H9 (cell line): Measurements from ENCODE around the gene VCP. TPM values are rescaled to one million over a fixed set of nuclear protein-coding genes. Genes with fewer than 3 reads are reported as not detected.

Experiments
- DNase-seq: peaks from one replicate; pipeline ENCODE4 v3.0.0-alpha.2; 2017
- H2AFZ ChIP-seq: one replicate; pipeline ENCODE4 v1.6.1; 2013; ENCODE audit warnings: mild to moderate bottlenecking, low read length, control low read depth, moderate library complexity
- H2AK5ac ChIP-seq: 2 replicates; pipeline ENCODE4 v1.6.1; 2013; ENCODE audit warnings: low read length, control low read depth, mixed read lengths; ENCODE audit not compliant: insufficient read length
- H2BK120ac ChIP-seq: one replicate; pipeline ENCODE4 v1.6.1; 2013; ENCODE audit warnings: low read depth, mild to moderate bottlenecking, low read length, control low read depth, inconsistent platforms; ENCODE audit not compliant: poor library complexity, severe bottlenecking
- H2BK12ac ChIP-seq: 2 replicates; pipeline ENCODE4 v1.6.1; 2013; ENCODE audit warnings: low read length, control low read depth, mixed read lengths, low read depth; ENCODE audit not compliant: insufficient read length
- H2BK15ac ChIP-seq: 2 replicates; pipeline ENCODE4 v1.6.1; 2013; ENCODE audit warnings: low read depth, low read length, control low read depth
- H2BK20ac ChIP-seq: one replicate; pipeline ENCODE4 v1.6.1; 2013; ENCODE audit warnings: low read depth, mild to moderate bottlenecking, low read length, control low read depth, inconsistent platforms; ENCODE audit not compliant: poor library complexity, severe bottlenecking
- H2BK5ac ChIP-seq: 2 replicates; pipeline ENCODE4 v1.6.1; 2013; ENCODE audit warnings: low read length, control low read depth, mixed read lengths; ENCODE audit not compliant: insufficient read length
- H3K14ac ChIP-seq: 2 replicates; pipeline ENCODE4 v1.6.1; 2013; ENCODE audit warnings: low read length, control low read depth; ENCODE audit not compliant: insufficient read depth
- H3K18ac ChIP-seq: 2 replicates; pipeline ENCODE4 v1.6.1; 2013; ENCODE audit warnings: low read depth, mild to moderate bottlenecking, mixed read lengths, low read length, control low read depth; ENCODE audit not compliant: insufficient read length
- H3K23ac ChIP-seq: 2 replicates; pipeline ENCODE4 v1.6.1; 2013; ENCODE audit warnings: low read length, control low read depth, mixed read lengths, low read depth; ENCODE audit not compliant: insufficient read length
- H3K23me2 ChIP-seq: 2 replicates; pipeline ENCODE4 v1.6.1; 2013; ENCODE audit warnings: low read depth, mild to moderate bottlenecking, mixed read lengths, low read length, control low read depth; ENCODE audit not compliant: insufficient read length, poor library complexity, severe bottlenecking
- H3K27ac ChIP-seq: 2 replicates; pipeline ENCODE4 v1.5.1; 2013; ENCODE audit warnings: low read length, control low read depth, mixed read lengths, low read depth; ENCODE audit not compliant: insufficient read length
- H3K27me3 ChIP-seq: 2 replicates; pipeline ENCODE4 v1.6.1; 2013; ENCODE audit warnings: low read length, control low read depth, inconsistent platforms; ENCODE audit not compliant: insufficient read depth
- H3K4ac ChIP-seq: 2 replicates; pipeline ENCODE4 v1.6.1; 2013; ENCODE audit warnings: low read depth, mild to moderate bottlenecking, control low read depth, inconsistent platforms, low read length, moderate library complexity
- H3K4me1 ChIP-seq: 2 replicates; pipeline ENCODE4 v1.6.1; 2013; ENCODE audit warnings: low read length, control low read depth, inconsistent platforms; ENCODE audit not compliant: insufficient read depth
- H3K4me2 ChIP-seq: 2 replicates; pipeline ENCODE4 v1.6.1; 2013; ENCODE audit warnings: low read length, control low read depth, mixed read lengths; ENCODE audit not compliant: insufficient read length, insufficient read depth
- H3K56ac ChIP-seq: 2 replicates; pipeline ENCODE4 v1.6.1; 2013; ENCODE audit warnings: low read depth, mild to moderate bottlenecking, mixed read lengths, low read length, control low read depth; ENCODE audit not compliant: insufficient read length
- H3K79me1 ChIP-seq: 2 replicates; pipeline ENCODE4 v1.6.1; 2013; ENCODE audit warnings: low read depth, mild to moderate bottlenecking, moderate library complexity, low read length, control low read depth, inconsistent platforms; ENCODE audit not compliant: insufficient read depth, poor library complexity, severe bottlenecking
- H3K79me2 ChIP-seq: 2 replicates; pipeline ENCODE4 v1.6.1; 2013; ENCODE audit warnings: low read length, control low read depth, inconsistent platforms; ENCODE audit not compliant: insufficient read depth
- H3K9ac ChIP-seq: 2 replicates; pipeline ENCODE4 v1.6.1; 2013; ENCODE audit warnings: low read length, control low read depth, mixed read lengths; ENCODE audit not compliant: insufficient read length; ENCODE audit errors: extremely low read depth
- H3K9me3 ChIP-seq: one replicate; pipeline ENCODE4 v1.6.1; 2013; ENCODE audit warnings: low read depth, low read length, inconsistent platforms; ENCODE audit not compliant: control insufficient read depth
- H3T11ph ChIP-seq: one replicate; pipeline ENCODE4 v1.6.1; 2013; ENCODE audit warnings: mild to moderate bottlenecking, low read length, control low read depth, inconsistent platforms
- H4K20me1 ChIP-seq: one replicate; pipeline ENCODE4 v1.6.1; 2013; ENCODE audit not compliant: control insufficient read depth, insufficient read length, insufficient read depth
- H4K5ac ChIP-seq: 2 replicates; pipeline ENCODE4 v1.6.1; 2013; ENCODE audit warnings: low read depth, mild to moderate bottlenecking, mixed read lengths, low read length, control low read depth; ENCODE audit not compliant: insufficient read length
- H4K8ac ChIP-seq: replicated peaks from 2 replicates; pipeline ENCODE4 v1.6.1; 2013; ENCODE audit warnings: low read length, control low read depth, mixed read lengths, low read depth; ENCODE audit not compliant: insufficient read length
- H4K91ac ChIP-seq: 2 replicates; pipeline ENCODE4 v1.6.1; 2013; ENCODE audit warnings: low read depth, mild to moderate bottlenecking, moderate library complexity, mixed read lengths, low read length, control low read depth; ENCODE audit not compliant: insufficient read length
- H3K27ac Mint-ChIP-seq, 3 experiments: 2 replicates in 2 of 3; 3 replicates in 1 of 3; pipeline ENCODE4 v1.8.0; 2020 to 2021; ENCODE audit warnings: mixed read lengths in 3 of 3, mild to moderate bottlenecking in 1 of 3, moderate library complexity in 1 of 3
- H3K27me3 Mint-ChIP-seq: 2 replicates; pipeline ENCODE4 v1.8.0; 2021; ENCODE audit warnings: low read depth, mild to moderate bottlenecking, moderate library complexity, mixed read lengths
- H3K36me3 Mint-ChIP-seq, 3 experiments: 2 replicates in 2 of 3; 3 replicates in 1 of 3; pipeline ENCODE4 v1.8.0; 2020 to 2021; ENCODE audit warnings: low read depth in 3 of 3, mixed read lengths in 3 of 3; ENCODE audit not compliant: insufficient read depth in 1 of 3
- H3K4me1 Mint-ChIP-seq, 2 experiments: 2 replicates each; pipeline ENCODE4 v1.8.0; 2020; ENCODE audit warnings: mixed read lengths in 2 of 2
- H3K4me3 Mint-ChIP-seq, 2 experiments: 2 replicates in 1 of 2; 3 replicates in 1 of 2; pipeline ENCODE4 v1.8.0; 2020 to 2021; ENCODE audit warnings: mild to moderate bottlenecking in 2 of 2, mixed read lengths in 2 of 2, moderate library complexity in 1 of 2
- H3K9me3 Mint-ChIP-seq, 2 experiments: 2 replicates in 1 of 2; 3 replicates in 1 of 2; pipeline ENCODE4 v1.8.0; 2020; ENCODE audit warnings: mild to moderate bottlenecking in 2 of 2, mixed read lengths in 2 of 2, moderate library complexity in 1 of 2
- CTCF ChIP-seq: fragments of 200-600 bp; sonication (generic); conservative IDR thresholded peaks from 3 replicates; pipeline ENCODE4 v1.8.0; 2021; ENCODE audit warnings: antibody characterized with exemption, mild to moderate bottlenecking
- WGBS: extraction: QIAGEN DNeasy Blood & Tissue Kit; methylation state at CpG from one replicate; pipeline ENCODE4 v1.1.7; 2013; ENCODE audit warnings: missing lambda C conversion rate, low lambda C conversion rate, mixed read lengths; ENCODE audit not compliant: insufficient read length; ENCODE audit errors: extremely low coverage; 5-methylcytosine and 5-hydroxymethylcytosine counted together
- total RNA-seq: library from RNA; stranded (reverse); gene quantifications from 2 replicates; pipeline ENCODE4 v1.2.1, GENCODE V29; 2021

The VCP gene
- total RNA-seq, 1 experiment from 2014 or later: 407 TPM

GRCh38 chr9:35027860-35028259, 44.6 kb downstream of the VCP start:
- Histone ChIP-seq H2AK5ac (no peak overlapping the region), H2BK12ac (no peak overlapping the region), H3K27ac (peak overlapping the region; percentile 28), H3K18ac (no peak overlapping the region), H3K27me3 (no peaks in the 10 kb centered on the region), H2BK15ac (no peak overlapping the region), H4K8ac (no peak overlapping the region), H3K79me2 (no peaks in the 10 kb centered on the region), H4K5ac (no peak overlapping the region), H3K4me2 (no peak overlapping the region), H3K79me1 (no peaks in the 10 kb centered on the region), H3K9me3 (peaks cover 20% of the 10 kb centered on the region), H3K23me2 (no peaks in the 10 kb centered on the region), H3T11ph (no peak overlapping the region), H3K9ac (no peak overlapping the region), H4K20me1 (no peaks in the 10 kb centered on the region), H2BK5ac (no peak overlapping the region), H2AFZ (no peak overlapping the region), H3K23ac (no peak overlapping the region), H3K14ac (no peak overlapping the region), H2BK120ac (no peak overlapping the region), H4K91ac (no peak overlapping the region), H3K56ac (no peak overlapping the region), H3K4ac (no peak overlapping the region), H2BK20ac (no peak overlapping the region), H3K4me1 (no peaks in the 10 kb centered on the region; the same call in 1 of the 2 replicates)
- WGBS: no CpG with 5 or more reads among the region's 1 CpG
- Mint-ChIP-seq H3K4me1 (peaks cover 42 to 44% of the 10 kb centered on the region in 2 experiments), H3K4me3 (no peak overlapping the region), H3K27me3 (no peaks in the 10 kb centered on the region; the same call in 1 of the 2 replicates), H3K36me3 (peaks cover 23 to 49% (median 43%) of the 10 kb centered on the region in 3 experiments), H3K27ac (peak overlapping the region in 2 of 3 experiments; percentile 59 to 63; a peak in 4 of 7 replicates), H3K9me3 (peaks cover 35 to 41% of the 10 kb centered on the region in 2 experiments)
- DNase-seq: no peak
- TF ChIP-seq CTCF: no peak
